Fibroblast of skin of right quadriceps (primary cell): ENCODE measurements around the gene TIMP3.
"Not testable (repeated sequence)": the region's sequence is repeated elsewhere in the genome, so short reads cannot be mapped to it uniquely, and the experiment has no call there.

ENCODE experiments used
- DNase-seq: peaks from one replicate; pipeline ENCODE4 v3.0.0-alpha.2; 2013

The TIMP3 gene

DNA sequence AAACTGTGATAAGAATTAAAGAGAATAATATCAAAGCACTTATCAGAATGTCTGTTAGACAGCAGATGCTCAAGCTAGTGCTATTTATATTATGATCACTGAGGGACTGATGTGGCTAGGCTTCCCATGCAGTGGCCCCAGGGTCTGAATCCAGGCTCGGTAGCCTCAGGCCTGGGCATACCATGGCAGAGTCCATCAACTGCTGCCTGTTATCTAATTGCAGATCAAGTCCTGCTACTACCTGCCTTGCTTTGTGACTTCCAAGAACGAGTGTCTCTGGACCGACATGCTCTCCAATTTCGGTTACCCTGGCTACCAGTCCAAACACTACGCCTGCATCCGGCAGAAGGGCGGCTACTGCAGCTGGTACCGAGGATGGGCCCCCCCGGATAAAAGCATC lies 57.5 kb downstream of the TIMP3 start:
- DNase-seq = no peak

DNA sequence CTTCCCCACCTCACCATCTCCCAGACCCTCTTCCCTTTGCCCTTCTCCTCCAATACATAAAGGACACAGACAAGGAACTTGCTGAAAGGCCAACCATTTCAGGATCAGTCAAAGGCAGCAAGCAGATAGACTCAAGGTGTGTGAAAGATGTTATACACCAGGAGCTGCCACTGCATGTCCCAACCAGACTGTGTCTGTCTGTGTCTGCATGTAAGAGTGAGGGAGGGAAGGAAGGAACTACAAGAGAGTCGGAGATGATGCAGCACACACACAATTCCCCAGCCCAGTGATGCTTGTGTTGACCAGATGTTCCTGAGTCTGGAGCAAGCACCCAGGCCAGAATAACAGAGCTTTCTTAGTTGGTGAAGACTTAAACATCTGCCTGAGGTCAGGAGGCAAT lies 58.2 kb downstream of the TIMP3 start:
- DNase-seq = no peak

DNA sequence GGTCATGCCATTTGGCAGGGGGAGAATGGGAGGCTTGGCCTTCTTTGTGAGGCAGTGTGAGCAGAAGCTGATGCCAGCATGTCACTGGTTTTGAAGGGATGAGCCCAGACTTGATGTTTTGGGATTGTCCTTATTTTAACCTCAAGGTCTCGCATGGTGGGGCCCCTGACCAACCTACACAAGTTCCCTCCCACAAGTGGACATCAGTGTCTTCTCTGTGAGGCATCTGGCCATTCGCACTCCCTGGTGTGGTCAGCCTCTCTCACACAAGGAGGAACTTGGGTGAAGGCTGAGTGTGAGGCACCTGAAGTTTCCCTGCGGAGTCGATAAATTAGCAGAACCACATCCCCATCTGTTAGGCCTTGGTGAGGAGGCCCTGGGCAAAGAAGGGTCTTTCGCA lies 59.8 kb downstream of the TIMP3 start:
- no peak for DNase-seq

DNA sequence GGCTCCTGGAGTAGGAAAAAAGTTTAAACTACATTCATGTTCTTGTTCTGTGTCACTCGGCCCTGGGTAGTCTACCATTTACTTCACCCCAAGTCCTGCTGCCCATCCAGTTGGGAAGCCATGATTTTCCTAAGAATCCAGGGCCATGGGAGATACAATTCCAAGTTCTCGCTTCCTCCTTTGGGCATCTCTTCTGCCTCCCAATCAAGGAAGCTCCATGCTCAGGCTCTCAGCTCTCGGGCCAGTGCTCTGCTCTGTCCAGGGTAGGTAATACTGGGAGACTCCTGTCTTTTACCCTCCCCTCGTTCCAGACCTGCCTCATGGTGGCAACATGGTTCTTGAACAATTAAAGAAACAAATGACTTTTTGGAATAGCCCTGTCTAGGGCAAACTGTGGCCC lies 60.6 kb downstream of the TIMP3 start:
- DNase-seq = no peak

DNA sequence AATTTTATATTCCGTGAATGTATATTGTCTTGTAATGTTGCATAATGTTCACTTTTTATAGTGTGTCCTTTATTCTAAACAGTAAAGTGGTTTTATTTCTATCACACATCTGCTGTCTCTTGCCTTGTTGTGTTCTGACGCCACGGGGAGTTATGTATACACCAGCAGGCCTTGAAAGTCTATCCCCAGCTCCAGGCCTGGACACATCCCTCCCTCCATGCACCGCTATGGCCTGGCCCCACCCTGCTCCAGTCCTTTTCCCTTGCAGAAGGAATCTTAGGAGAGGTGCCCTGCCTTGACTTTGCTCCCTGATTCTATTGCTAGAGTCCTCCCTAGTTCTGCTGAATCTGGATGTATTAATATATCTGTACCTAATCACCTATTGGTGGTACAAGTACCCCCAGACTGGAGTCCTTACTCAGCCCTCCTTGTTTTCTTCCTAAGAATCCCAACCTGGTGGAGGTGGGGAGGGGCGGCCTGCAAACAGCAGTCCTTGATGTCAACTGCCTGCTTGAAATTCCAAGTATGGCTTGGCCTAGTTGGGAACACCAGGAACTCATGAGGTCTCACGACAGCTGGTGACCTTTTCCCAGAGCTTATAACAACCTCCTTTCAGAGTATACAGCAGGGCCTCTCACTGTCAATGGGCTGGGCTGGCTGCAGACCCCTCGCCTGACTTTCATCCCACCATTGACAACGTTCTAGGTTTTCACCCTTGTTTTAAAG lies 61.6 kb downstream of the TIMP3 start:
- DNase-seq = no peak

DNA sequence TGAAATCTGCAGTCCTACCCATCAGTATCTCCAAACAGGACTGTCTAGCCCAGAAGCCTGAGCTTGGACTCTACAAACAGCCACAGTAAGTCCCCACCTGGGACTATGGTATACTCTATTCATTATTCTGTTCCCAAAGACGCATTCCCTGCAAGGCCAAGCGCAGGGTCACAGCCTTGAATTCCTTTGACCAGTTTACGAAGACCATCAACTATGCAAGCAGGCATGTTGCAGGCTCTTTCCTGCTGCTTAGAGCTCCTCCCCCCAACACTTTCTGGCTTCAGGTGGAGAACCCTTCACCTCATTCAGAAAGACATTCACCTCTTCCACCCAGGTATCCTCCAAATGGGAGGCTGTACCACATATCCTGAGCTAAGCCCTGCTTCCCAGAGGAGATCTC lies 62.5 kb downstream of the TIMP3 start:
- no peak for DNase-seq

DNA sequence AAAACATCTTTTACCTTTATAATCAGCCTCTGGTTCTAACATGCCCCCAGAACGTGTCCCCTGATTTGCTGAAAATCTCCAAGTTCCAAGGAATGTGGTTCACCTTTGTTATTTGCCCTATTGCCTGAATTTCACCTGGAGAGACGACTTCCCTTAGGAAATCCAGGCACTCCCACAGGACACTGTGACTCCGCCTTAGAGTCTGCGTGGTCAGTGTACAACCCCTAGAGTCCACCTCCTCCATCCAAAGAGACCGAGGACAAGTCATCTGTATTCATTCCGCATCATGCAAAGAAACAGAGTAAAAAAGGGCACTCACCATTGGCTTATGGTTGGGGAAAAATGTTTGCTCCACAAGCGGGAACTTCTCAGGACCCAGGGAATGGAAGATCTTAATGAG lies 63.1 kb downstream of the TIMP3 start:
- DNase-seq = no peak

DNA sequence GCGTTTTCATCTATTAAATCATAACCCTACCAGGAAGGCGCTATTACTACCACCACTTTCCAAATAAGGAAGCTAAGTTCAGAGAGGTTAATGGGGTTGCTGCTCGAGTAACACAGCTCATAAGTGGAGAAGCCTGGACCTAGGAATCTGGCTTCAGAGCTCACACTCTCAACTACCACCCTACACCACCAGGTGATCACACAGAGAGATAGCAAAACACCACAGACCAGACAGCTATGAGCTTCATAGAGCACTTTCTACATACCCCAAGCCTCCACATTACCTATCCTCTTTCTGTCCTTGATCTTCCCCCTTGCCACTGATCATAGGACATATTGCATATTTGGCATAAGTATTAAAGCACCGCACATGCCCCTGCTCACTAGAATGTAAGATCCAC lies 65.4 kb downstream of the TIMP3 start:
- DNase-seq = no peak

DNA sequence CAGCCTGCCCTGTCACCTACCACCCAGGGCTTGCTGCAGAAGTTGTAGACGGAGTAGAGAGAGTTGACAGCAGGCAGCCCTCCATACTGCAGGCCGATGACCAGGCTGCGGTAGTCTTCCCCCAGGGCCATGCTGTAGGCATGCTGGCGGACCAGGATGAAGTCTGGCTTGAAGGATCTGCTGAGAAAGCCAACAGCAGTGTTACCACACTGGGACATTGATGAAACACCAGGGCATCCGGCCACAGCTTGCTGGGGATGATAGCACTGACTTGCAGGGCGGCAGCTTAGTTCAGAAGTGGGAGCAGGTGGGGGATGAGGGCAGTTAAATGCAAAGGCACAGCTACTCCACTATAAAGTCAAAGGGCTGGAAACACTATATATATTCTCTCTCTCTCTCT lies 67.4 kb downstream of the TIMP3 start:
- DNase-seq = no peak

DNA sequence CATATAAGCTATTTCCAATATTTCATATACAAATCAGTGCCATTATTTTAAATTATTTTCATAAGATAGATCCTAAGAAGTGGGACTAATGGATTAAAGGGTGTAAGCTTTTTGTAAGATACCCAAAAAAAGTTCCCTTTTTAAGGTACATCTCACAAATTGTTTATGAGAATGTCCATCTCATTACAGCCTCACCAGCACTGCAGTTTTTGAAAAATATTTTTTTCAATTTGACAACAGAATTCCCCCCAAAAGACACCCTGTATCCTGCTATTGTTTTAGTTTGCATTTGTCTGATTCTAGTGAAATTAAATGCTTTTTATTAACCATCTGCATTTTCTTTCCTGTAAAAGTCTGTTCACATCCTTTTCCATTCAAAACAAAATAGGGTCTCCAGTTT lies 69.0 kb downstream of the TIMP3 start:
- no peak for DNase-seq

DNA sequence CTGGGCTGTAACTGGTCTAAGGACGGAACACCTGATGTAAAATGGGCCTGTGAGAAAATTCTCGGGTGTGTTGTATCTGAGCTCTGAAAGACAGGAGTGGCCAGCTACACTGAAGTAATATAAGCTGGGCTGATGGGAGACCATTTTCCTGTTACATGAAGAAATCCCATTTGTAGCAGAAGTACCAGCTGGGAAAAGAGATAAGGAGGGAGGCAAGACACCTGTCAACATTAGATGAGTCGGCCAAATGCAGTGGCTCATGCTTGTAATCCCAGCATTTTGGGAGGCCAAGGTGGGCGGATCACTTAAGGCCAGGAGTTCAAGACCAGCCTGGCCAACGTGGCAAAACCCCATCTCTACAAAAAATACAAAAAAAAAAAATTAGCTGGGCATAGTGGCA lies 72.1 kb downstream of the TIMP3 start:
- not testable (repeated sequence) for DNase-seq

DNA sequence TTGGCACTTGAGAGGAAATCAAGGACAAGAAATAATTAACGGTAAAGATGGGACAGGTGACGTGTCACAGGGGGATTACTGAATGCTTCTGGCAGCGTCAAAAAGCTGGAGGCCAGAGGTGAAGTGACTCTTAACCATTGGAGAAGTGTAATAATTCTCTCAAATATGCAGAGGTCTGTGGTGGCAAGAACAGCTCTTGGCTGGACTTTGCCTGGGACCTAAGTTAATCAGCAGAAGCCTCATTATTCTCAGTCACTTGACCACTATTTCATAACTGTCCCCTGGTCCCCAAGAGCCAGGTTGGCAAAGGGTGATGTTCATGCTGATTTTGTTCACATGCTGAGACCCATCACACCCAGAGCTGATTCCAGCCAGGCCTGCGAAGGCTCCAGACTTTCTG lies 72.9 kb downstream of the TIMP3 start:
- no peak for DNase-seq

DNA sequence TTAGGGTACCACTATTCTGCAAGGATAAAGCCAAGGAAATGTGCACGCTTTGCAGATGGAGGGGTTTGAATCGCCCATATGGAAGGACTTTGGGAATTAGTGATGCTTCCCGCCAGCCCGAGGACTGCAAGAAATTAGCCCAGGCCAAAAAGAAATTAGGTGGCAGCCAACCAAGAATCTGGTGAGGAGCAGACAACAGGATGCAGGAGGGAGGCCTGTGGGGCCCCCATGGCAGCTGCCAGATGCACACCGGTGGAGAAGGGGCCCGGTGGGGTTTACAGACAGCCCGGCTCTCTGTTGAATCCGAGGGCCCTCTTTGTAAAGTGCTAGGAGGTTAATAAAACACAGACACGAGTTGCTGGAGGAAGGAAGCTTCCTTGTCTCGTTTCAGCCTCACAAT lies 73.5 kb downstream of the TIMP3 start:
- no peak for DNase-seq

DNA sequence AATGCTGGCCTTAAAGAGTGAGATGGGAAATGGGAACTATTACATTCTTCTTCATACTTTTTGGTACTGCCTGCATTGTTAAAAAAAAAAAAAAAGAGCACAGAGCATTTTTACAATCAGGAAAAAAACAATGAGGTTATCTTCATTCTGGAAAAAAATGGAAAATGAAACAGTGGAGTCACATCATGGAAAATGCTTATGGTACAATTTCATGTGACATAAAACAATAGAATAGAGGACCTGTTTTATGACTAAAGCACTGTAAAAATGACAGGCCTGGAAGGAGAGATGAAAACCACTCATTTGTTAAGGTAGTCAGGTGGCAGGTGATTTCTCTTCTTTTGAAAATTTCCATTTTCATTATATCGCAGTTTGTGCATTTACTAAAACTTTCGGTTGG lies 75.0 kb downstream of the TIMP3 start:
- DNase-seq = no peak

DNA sequence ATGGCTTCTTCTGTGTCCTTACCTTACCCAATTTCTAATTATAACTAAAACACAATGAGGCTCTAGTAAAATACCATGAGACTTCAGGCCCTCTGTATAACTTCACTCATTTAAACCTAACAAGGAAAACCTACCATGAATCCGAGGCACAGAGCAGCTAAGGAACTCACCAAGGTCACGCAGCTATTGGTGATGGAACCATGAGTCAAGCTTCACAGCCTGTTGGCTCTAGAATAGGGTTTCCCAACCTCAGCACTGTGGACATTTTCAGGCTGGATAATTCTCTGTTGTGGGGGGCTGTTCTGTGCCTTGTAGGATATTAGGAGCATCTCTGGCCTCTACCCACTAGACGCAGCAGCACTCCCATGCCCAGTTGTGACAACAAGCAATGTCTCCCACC lies 75.7 kb downstream of the TIMP3 start:
- no peak for DNase-seq

DNA sequence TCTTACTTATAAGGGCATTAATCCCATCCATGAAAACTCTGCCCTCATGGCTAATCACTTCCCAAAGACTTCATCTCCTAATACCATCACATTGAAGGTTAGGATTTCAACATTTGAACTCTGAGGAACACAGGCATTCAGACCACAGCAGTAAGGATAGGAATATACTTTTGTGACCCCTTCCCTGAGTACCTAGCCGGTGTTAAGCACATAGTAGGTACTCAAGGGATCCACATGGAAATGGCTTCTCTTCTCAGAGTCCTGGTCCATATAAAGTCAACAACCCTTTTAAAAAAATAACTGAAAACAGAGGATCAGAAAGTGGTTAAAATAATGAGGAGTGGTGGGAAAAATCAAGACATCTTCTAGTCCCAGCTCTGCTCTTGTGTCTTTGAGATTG lies 78.0 kb downstream of the TIMP3 start:
- DNase-seq = no peak

DNA sequence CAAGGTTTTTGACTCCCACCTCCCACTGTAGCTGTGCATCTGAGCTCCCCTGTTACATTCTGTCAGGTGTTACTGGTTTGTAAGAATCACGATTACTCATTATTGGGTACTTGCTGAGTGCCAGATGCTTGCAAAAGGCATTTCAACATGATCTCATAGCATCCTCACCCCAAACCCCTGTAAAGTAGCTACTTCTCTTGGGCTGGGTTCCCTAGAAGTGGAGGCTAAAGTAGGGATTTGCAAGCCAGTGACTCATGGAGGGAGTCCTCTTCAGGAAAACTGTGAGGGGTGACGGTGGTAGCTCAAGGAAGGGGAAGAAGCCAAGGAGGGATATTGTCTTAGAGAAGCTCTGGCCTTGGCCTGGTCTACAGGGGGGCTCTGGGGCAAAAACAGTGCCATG lies 78.6 kb downstream of the TIMP3 start:
- DNase-seq = peak; percentile 72

DNA sequence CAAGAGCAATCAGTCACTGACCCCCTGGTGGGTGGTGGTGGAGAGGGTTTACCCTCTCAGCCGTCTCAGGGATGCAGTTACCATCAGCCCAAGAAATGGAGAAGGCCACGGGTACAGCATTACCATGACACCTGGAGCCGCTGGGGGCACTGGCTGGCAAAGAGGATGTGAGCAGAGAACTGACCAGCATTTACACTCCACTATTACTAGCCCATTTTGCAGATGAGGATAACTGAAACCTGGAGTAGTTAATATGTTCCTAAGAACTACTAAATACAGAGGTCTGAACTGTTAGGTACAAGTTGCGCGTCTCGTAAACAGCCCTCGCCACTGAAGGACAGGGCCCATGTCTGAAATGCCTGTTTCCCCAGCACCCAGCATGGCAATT lies 79.0 kb downstream of the TIMP3 start:
- DNase-seq = no peak

DNA sequence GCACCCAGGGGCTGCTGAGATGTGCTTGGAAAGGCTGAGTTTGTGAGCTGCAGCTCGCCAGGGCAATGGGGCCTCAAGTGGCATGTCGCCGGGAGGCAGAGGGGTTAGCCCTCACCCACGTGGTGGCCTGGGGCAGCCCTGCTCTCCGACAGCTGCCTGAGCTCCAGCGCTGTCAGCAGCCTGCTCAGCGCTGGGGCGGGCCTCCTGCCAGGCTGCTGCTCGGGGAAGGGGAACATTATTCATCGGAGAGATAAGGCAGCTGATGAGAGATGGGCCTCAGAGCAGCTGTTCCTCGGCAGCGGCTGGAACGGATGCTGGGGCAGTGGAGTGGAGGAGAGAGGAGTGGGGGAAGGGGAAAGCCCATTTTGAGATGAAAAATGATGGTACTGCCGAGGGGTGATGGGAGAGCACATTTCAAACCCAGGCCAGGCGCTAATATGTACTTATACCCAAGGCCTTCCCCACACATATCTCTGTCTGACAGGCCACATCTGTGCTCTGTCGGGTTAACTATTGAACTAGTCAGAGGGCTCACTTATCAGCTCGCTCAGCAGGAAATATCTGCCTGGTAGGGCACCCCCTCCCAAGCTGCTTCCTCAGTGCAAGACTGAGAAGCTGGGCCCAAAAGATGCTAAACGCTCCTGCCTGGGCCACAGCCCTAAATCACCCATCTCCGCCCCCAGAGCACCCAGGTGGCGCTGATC lies 79.5 kb downstream of the TIMP3 start:
- peak; percentile 77 for DNase-seq

DNA sequence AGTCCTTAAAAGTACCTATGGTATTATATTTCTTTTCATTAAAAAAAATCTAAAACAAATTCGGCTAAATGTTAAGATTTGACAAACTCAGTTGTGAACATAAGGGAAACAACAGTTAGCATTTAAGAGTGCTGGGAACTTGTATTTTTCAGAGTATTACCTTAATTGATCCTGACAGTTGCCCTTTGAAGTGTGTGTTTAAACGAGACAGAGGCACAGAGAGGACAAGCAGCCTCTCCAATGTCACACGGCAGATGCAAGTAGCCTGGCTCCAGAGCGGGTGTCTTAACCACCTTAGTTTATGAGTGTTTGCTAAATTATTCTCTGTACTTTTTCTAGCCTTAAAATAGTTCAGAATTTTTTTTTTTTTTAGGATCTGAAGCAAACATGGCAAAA lies 80.9 kb downstream of the TIMP3 start:
- DNase-seq = no peak

DNA sequence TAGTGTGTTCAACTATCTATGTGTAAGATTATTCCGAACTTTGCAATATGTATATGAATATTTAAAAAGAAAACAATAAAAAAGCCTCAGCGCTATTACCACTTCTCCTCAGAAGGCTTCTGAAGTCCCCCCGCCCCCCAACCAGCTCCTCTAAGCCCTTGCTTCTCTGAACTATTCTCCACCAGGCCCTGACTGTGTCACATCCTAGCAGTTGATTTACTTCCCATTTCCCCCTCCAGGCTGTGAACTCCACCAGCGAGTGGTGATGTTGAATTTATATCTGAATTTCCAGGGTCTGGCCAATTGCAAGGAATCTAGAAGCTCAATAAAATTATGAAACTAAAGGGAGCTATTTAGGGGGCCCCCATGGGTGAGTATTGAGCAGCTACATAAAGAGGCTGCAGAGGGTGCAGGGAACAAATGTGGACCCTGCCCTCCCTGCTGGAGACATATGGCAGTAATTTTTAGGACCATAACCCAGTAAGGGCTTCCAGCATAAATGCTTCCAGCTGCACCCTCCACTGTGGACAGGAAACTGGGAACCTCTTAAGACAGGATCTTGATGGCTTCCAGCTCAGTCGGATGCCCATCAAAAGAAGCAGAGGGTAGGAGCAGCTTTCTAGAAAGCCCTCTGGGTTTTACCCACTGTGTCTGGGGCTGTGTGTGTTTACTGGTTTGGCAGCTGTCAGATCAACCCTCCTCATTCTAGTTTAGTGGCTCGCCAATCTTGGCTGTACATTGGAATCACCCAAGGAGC lies 81.4 kb downstream of the TIMP3 start:
- no peak for DNase-seq

DNA sequence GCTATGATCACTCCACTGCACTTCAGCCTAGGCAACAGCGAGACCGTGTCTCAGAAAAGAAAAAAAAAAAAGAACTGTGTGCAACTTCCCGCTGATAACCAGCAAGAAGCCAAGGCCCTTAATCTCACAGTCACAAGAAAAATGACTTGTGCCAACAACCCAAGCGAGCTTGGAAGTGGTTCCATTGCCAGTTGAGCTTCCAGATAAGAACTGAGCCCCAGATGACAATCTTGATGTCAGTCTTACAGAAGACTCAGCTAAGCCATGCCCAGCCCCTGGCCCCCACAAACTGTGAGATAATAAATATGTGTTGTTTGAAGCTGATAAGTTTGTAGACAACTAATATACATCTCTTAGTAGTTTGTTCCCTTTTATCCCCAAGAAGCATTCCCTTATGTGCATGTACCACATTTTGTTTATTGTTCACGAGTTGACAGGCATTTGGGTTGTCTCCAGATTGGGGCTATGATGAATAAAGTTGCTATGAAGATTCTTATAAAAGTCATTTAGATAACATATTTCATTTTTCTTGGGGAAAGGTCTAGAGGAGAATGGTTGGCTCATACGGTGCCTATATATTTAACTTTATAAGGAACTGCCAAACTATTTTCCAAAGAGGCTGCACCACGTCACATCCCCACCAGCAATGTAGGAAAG lies 85.9 kb downstream of the TIMP3 start:
- no peak for DNase-seq

DNA sequence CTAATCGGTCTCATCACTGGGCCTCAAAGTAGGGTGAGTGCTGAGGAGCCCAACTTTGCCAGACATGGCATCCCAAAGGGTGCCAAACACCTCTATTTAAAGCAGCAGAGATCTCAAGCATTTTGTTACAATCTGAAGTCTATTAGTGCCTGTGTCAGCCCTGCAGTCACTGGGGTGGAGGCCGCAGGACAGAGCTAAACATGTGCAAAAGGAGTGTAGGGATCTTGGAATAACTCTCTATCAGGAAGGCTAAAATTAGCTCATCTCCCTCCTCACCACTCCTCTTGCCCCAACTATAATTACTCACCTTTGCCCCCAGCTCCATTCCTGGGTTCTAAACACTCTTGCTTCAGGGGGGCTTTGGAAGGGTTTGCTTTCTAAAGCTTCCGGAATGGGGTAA lies 87.5 kb downstream of the TIMP3 start:
- no peak for DNase-seq

DNA sequence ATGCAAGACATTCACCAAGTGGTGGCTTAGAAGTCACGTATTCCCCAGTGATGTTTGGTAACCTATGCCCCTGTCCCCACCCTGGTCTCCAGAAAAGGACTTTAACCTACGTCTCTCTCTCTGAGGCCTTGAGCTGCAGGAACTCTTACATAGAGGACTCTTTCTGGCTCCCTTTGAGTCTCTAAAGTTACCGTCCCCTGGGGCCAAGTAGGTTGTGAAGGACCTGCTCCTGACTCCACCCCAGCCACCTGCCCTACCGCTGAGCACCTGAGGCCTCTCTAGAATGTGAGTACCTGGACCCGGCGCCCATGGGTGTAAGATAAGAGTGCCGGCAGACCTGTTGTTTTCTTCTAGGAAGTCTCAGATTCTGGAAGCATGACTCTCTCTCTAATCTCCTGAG lies 95.4 kb downstream of the TIMP3 start:
- no peak for DNase-seq
